Measurements from ENCODE around the gene NEDD4. TPM values are rescaled to one million over a fixed set of nuclear protein-coding genes. Genes with fewer than 3 reads are reported as not detected.
A peak's percentile ranks its signal among the peaks of the same experiment; 100 is the strongest.

Gene NEDD4
- polyA plus RNA-seq, 2 of the 4 experiments (the other 2 are of a cell fraction): 56.4 to 78.8 TPM

- ATAC-seq (peak in 1 of 2 experiments; percentile 17; a peak in 3 of 6 replicates), FAIRE-seq (peak; percentile 61), DNase-seq (ENCODE audit: low read depth in 1 of 2, low spot score in 1 of 2) (no peak)
- TF ChIP-seq PBX3 (IDR thresholded peaks at IDR 0.05) (no peak), NPAS2 (CRISPR knock-in tag; IDR thresholded peaks at IDR 0.05; ENCODE audit: borderline replicate concordance) (no peak), MAX (IDR thresholded peaks at IDR 0.05) (no peak), NR3C1 (IDR thresholded peaks at IDR 0.05) (no peak), MYC (IDR thresholded peaks at IDR 0.05; ENCODE audit: borderline replicate concordance, low read length) (no peak)
- H3K4me2 ChIP-seq: peak overlapping the region; percentile 73
- peaks cover 74% of the 10 kb centered on the region for H3K4me1 ChIP-seq
- peak overlapping the region; percentile 72 to 74 for H3K27ac ChIP-seq
- no peaks in the 10 kb centered on the region for H3K9me3 ChIP-seq
- peak overlapping the region; percentile 3; the same call in 1 of the 3 replicates for H3K4me3 ChIP-seq
- POLR2A ChIA-PET: no interaction called here
- CTCF ChIA-PET: interaction anchor here (0.7 to 1.5 kb wide), 2 partner anchors 9 to 104 kb away, joined by 3 to 4 read pairs; no protein-coding TSS in a partner anchor
Measured at GRCh38 chr15:55879181-55879580, 114.2 kb downstream of the NEDD4 start.

- CTCF ChIA-PET: interaction anchor here (0.7 to 3.7 kb wide), 5 partner anchors 22 to 224 kb away, joined by 3 to 26 read pairs (median 4); no protein-coding TSS in a partner anchor
- TF ChIP-seq JUN (IDR thresholded peaks at IDR 0.05) (0 out of 5 replicates have a peak, but pooled peaks of 1 of the 2 experiments have one; percentile 21), GATA3 (IDR thresholded peaks at IDR 0.05; ENCODE audit: borderline replicate concordance) (peak; percentile 75), ZFP36 (IDR thresholded peaks at IDR 0.05; ENCODE audit: borderline replicate concordance, partially characterized antibody) (no peak), JUNB (IDR thresholded peaks at IDR 0.05) (peak; percentile 19; the same call in 1 of the 2 replicates), BCL3 (IDR thresholded peaks at IDR 0.05) (no peak)
Measured at GRCh38 chr15:55873024-55873720, 120.2 kb downstream of the NEDD4 start.

GRCh38 chr15:55872471-55872870, 120.9 kb downstream of the NEDD4 start:
- ChIA-PET POLR2A (interaction anchor here (0.8 to 1.4 kb wide), 4 partner anchors 21 to 45 kb away, joined by 3 to 8 read pairs (median 6); no protein-coding TSS in a partner anchor), CTCF (interaction anchor here (0.7 to 3.7 kb wide), 8 partner anchors 13 to 224 kb away, joined by 3 to 26 read pairs (median 3); no protein-coding TSS in a partner anchor)
- peak overlapping the region; percentile 71 for H3K4me2 ChIP-seq
- peak overlapping the region; percentile 13; the same call in 2 of the 3 replicates for H3K4me3 ChIP-seq
- H3K9me3 ChIP-seq: no peaks in the 10 kb centered on the region
- ATAC-seq: peak in 1 of 2 experiments; percentile 11; a peak in 1 of 6 replicates
- H3K4me1 ChIP-seq: peaks cover 86% of the 10 kb centered on the region
- peak overlapping the region; percentile 67 to 83 for H3K27ac ChIP-seq
- TF ChIP-seq CEBPB (IDR thresholded peaks at IDR 0.05) (no peak), ESRRA (IDR thresholded peaks at IDR 0.05; ENCODE audit: borderline replicate concordance, low read length) (no peak), BHLHE40 (IDR thresholded peaks at IDR 0.05; ENCODE audit: low read depth, low read length) (no peak), CBX8 (IDR thresholded peaks at IDR 0.05) (no peak), RFX5 (IDR thresholded peaks at IDR 0.05) (no peak), USF2 (IDR thresholded peaks at IDR 0.05) (no peak), ZNF302 (CRISPR knock-in tag; IDR thresholded peaks at IDR 0.05) (no peak), HOXA7 (CRISPR knock-in tag; IDR thresholded peaks at IDR 0.05) (no peak), CHD2 (IDR thresholded peaks at IDR 0.05; ENCODE audit: low read length, partially characterized antibody) (no peak), GATA3 (IDR thresholded peaks at IDR 0.05; ENCODE audit: borderline replicate concordance) (no peak), RAD21 (conservative IDR thresholded peaks at IDR 0.05 in 1 of 2, IDR thresholded peaks at IDR 0.05 in 1 of 2) (no peak), NR3C1 (IDR thresholded peaks at IDR 0.05) (no peak)
- WGBS (ENCODE audit: missing lambda C conversion rate): 49% methylated on average over 2 of the region's 2 CpGs
- peak; percentile 93 for FAIRE-seq
- no peak for DNase-seq (ENCODE audit: low read depth in 1 of 2, low spot score in 1 of 2)

More at GRCh38 chr15:55873024-55873720, 120.2 kb downstream of the NEDD4 start:
- POLR2A ChIA-PET: interaction anchor here (1.0 to 1.4 kb wide), 3 partner anchors 20 to 24 kb away, joined by 5 to 8 read pairs (median 6); no protein-coding TSS in a partner anchor
- peak overlapping the region; percentile 13; the same call in 2 of the 3 replicates for H3K4me3 ChIP-seq
- no peaks in the 10 kb centered on the region for H3K9me3 ChIP-seq
- no peak for DNase-seq (ENCODE audit: low read depth in 1 of 2, low spot score in 1 of 2)
- H3K4me1 ChIP-seq: peaks cover 86% of the 10 kb centered on the region
- ATAC-seq: peak in 1 of 2 experiments; percentile 43; a peak in 2 of 6 replicates
- peak; percentile 94 for FAIRE-seq
- 38% methylated on average over 4 of the region's 4 CpGs for WGBS (ENCODE audit: missing lambda C conversion rate)
- peak overlapping the region; percentile 67 to 83 for H3K27ac ChIP-seq
- peak overlapping the region; percentile 71 for H3K4me2 ChIP-seq

Measured in A549 (cell line).